ENCODE measurements around the gene SUFU.
"Not testable (repeated sequence)": the region's sequence is repeated elsewhere in the genome, so short reads cannot be mapped to it uniquely, and the experiment has no call there.

The SUFU gene

DNA sequence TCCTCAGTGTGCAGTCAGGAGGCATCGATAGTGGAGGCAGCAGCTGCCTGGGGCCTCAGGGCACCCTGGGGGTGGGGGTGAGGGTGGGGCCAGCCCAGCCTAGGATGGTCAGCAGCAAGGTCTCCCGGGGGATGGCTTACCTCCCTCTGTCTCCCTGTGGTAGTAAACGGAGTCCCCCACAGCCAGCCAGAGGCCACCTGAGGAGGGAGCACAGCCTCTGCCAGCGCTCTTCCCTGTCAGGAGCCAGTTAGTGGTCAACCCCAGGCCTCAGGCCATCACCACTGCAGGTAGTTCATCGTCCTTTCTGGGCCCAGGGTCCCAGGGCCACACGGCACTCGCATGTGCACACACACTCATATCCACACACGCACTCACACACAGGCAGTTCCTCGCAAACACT lies 23.4 kb upstream of the SUFU start:
- DNase-seq (ENCODE audit: low read depth): no peak

DNA sequence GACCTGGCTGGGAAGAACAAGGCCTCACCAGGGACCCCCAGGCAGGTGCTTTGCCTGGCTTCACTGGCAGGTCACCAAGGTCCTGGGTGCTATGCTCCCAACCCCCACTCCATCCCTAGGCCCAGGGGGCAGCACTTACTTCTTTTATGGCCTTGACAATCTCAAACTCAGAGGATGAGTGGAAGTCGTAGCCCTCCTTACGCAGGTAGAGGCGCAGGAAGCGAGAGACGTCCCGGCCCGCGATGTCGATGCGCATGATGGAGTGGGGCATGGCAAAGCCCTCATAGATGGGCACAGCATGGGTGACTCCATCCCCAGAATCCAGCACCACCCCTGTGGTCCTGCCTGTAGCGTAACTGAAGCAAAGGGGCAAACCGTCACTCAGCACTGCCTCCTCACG lies 19.8 kb upstream of the SUFU start:
- DNase-seq (ENCODE audit: low read depth): no peak

DNA sequence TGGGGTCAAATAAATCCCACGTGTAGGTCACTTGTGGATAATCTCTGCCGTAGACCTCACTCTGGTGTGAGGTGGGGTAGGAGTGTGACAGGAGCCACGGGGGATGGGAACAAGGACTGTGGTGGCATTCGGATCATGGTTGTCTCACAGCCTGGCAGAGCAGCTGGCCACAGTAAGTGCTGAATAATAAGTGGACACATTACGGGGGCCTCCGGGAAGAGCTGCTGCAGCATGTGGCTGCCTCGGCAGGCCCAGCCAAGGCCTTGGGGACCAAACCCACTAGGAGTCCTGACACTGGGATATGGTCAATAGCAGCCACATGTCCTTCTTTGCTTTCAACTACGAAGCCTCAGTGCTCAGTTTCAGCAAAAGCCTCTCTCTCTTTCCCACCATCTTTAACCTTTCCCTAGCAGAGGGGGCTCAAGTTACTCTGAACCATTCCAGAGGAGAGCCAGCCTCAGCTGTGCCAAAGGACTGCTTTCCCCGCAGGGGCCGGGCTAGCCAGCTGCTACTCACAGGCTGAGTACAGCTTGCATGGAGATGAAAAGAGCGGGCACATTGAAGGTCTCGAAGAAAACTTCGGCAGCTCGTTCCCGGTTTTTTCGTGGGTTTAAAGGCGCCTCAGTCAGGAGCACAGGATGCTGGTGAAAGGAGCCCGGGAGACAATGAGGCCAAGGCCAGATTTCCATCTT lies 18.5 kb upstream of the SUFU start:
- DNase-seq (ENCODE audit: low read depth): no peak

DNA sequence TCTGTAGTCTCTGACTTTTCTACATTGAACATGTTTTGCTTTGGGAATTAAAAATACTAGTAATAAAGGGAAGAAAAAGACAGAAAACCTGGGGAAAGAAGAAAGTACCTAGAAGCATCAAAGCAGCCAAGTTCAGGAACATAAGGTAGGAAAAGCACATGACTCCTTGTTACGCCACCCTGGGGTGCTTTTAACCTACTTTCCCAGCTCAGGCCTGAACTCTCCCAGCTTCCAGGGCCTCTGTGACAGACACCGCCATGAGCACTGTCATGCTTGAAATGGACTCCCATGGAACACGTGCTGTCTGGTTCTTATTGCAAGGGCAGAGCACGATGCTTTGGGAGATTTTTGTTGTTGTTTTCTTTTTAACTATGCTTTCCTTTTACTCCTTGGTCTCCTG lies 12.6 kb upstream of the SUFU start:
- no peak for DNase-seq (ENCODE audit: low read depth)

DNA sequence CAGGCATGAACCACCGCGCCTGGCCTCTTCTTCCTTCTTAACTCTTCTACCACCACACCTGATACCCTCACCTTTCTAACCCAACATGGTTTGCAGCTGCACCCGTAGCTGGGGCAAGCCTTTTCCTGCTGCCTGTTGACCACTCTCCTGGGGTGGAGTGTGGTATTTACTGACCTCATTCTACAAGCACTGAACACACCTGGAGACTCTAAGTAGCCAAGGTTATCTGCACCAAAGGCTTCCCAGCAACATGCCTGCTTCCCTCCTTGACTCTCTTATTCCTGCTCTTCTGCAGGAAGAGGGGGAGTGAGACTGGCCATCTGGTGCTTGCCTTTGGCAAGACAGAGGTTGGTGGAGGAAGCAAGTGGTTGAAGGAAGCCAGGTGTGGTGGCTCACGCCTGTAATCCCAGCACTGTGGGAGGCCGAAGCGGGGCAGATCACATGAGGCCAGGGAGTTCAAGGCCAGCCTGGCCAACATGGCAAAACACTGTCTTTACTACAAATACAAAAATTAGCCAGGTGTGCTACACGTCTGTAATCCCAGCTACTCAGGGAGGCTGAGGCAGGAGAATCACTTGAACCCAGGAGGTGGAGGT lies 11.3 kb upstream of the SUFU start:
- no peak for DNase-seq (ENCODE audit: low read depth)

DNA sequence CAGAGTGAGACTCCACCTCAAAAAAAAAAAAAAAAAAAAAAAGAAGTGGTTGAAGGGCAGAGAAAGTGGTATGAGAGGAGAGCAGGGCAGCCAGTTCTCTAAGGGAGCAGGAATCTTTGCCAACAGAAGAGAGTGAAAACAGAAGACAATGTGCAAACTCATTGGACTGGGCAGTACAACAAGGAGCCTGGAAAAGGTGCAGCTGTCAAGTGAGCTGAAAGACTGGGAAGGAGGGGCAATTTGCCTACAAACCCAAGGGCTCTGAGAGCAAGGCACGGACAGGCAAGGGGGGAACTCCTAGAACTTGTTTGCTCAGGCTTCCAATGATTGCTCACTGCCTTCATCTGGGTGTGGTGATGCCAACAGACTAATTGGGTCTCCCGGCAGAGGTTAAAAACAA lies 10.8 kb upstream of the SUFU start:
- DNase-seq (ENCODE audit: low read depth): no peak

DNA sequence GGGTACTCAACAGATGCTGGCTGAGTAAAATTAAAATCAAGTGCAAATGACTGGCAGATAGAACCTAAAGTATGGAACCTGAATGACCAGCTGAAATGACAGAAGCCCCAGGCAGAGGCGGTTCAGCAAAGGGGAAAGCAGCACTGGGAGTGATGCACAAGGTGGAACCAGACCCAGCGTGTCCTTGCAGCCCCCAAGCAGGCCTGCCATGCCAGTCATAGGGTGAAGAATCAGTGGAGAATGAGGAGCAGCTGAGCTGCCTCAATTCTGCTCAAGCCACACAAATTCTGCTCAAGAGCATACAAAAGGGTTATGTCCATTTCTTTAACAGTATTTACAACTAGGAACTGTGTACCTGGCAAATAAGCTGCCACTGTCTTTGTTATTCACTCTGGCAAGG lies 10.0 kb upstream of the SUFU start:
- no peak for DNase-seq (ENCODE audit: low read depth)

DNA sequence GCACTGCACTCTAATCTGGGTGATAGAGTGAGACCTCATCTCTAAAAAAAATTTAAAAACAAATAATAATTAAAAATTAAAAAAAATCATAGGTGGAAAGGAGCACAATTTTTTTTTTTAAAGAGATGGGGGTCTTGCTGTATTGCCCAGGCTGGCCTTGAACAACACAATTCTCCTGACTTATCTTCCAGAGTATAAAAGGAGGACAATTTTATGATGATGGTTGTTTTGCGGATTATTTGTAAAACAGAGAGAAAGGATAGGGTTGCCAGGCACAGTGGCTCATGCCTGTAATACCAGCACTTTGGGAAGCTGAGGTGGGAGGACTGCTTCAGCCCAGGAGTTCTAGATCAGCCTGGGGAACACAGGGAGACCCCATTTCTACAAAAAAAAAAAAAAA lies 6.2 kb upstream of the SUFU start:
- DNase-seq (ENCODE audit: low read depth): no peak

DNA sequence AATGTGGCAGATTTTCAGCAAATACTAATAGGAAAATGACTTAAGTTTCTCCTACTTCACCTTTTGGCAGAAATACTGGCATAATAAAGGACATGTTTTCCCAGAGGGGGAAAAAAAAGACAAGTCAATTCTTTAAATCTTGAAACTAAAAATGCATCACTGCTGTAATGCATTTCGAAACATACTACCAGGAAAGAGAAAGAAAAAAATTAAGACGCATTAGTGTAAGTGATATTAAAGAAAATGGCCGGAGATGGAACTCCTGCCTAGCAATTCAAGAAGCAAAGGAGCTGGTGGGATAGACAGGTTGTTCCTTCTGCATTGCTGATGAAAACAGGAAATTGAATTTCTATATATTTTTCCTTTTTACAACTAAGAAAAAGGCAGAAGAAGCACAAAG lies 4.4 kb upstream of the SUFU start:
- DNase-seq (ENCODE audit: low read depth): no peak

DNA sequence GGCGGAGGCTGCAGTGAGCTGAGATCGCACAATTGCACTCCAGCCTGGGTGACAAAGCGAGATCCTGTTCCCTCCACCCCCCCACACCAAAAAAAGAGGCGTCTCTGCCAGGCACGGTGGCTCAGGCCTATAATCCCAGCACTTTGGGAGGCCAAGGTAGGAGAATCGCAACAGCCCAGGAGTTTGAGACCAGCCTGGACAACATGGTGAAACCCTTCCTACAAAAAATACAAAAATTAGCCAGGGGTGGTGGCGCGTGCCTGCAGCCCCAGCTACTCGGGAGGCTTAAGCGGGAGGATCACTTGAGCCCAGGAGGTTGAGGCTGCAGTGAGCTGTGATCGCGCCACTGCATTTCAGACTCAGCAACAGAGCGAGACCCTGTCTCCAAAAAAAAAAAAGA lies 3.1 kb upstream of the SUFU start:
- not testable (repeated sequence) for DNase-seq (ENCODE audit: low read depth)

DNA sequence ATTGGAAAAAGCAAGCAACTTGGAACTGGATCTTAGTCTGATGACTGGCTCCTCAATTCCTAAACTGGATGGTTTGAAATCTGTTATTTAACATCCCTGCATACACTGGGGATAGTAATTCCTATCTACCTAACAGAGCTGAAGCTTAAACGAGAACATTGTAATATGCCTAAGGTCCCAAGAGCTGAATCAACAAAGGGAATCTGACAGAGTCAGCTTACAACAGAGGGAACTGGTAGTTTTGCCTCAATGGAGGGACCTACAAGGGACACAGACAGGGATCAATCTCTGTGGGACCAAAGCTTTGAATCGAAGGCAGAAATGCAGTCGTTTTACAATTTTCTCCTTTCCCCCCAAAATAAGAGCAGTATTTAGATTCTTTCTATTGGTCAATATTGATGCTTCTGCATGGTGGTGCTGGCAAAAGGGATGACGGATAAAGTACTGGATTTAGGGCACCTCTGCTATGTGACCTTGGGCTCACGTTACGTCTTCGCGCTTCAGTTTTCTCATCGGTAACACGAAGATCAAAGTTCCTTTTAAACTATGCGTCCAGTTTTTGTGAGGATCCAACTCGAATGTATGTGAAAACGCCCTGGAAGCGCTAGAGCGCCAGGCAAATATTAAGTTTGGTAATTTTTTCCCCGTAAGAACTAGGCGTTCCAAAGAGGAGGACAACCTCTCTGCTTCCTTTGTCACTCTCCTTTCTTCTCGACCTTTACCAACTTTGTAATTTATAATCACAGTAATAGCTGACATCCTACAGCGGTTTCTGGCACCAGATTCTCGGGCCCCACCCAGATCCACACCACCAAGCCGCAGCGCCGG lies 2.4 kb upstream of the SUFU start:
- no peak for DNase-seq (ENCODE audit: low read depth)

DNA sequence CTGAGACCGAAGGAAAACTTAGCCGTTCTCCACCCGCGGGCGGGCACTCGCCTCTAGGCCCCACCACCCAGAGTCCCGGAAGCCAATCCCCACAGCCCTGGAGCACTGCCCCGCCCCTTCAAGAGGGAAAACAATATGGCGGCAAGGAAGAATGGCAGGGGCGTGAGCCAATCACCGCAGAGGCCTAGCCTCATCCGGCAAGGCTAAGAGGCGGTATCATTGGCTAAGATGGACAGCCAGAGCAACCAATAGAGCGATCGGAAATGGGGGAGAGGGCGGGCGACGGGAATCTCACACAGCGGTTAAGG lies 1.8 kb upstream of the SUFU start:
- peak; percentile 99 for DNase-seq (ENCODE audit: low read depth)

DNA sequence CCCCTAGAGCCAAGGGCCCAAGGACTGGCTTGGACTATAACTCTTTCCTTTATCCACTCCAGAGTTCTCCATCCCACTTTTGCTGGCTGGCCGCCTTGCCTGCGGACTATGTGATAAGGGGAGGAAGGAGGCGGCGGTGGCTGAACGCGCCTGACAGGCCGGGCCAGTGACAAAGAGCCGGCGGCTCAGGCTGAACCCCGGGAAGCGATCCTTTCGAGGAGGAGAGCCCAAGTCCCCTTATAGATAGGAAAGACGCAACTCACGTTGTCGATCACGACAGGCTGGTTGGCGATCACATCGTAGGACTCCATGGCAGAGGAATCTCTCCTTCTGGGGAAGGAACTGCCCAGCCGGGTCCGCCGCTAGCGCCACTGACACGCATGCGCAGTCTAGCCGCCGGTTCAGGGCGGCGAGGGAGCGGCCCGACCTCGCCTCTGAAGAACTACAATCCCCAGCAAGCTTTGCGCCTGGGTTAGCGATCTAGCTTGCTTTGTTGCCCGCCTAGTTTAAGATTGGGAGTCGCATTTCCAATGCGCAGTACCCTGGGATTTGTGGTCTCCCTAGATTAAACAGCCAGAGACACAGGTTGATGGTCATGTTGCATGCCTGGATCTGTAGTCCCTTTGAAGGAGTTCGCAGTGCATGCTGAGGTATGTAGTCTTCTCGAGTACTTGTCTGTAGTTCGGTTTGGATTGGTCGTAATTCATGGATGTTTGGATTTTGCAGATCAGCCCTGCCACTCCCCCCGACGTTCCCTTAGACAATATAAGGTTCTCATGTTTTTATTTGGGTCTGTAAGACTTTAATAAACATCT lies 1.2 kb upstream of the SUFU start, which contains the start of gene ACTR1A:
ACTR1A (minus strand) TSS at position 376 of the 815 bp plus-strand sequence; CDS start at position 311, 65 bp downstream.
- DNase-seq (ENCODE audit: low read depth): peak; percentile 92

DNA sequence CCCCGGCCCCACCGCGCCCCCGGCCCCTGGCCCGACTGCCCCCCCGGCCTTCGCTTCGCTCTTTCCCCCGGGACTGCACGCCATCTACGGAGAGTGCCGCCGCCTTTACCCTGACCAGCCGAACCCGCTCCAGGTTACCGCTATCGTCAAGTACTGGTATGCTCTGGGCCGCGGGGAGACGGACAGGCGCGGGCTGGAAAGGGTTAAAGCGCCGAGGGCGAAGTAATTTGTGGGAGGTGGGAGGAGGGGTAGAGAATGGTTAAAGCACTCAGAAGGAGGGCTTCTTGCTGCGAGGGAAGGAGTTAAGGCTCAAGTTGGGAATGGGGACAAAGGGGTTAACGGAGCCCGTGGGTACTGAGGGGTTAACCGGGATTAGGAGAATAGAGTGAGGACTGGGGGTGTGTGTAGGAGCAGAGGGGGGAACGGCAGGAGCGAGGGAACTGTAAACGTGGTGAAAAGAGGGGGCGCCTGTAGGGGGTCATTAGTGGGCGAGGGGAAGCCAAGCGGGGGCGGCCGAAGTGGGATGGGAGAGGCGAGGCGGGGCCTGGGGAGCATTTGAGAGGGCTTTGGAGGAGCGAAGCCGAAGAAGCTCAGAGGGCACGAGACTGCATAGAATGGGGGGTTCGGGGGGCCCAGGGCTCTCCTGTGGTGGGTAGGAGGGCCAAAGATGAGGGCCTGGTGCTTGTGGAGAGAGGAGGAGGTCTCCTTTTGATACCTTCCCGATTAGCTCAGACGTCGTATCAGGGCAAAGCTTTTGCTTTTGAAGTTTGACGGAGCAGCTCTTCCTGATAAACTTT lies 605 bp downstream of the SUFU start:
- peak; percentile 6 for DNase-seq (ENCODE audit: low read depth)

DNA sequence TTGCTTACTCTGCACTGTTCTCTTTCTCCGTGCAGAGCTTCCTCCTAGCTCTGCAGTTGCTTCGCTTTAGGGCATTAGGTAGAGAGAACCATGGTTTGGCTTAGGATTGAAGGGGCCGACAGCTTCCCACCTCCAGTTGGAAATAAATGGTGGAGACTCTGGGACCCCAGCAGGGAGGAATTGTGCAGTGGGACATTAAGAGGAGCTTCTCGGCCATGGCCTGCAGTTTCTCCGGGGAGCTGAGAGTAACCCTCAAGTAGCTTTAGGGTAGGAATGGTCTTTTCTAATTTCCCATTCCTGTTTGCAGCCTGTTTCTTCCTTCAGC lies 1.2 kb downstream of the SUFU start:
- DNase-seq (ENCODE audit: low read depth): no peak

DNA sequence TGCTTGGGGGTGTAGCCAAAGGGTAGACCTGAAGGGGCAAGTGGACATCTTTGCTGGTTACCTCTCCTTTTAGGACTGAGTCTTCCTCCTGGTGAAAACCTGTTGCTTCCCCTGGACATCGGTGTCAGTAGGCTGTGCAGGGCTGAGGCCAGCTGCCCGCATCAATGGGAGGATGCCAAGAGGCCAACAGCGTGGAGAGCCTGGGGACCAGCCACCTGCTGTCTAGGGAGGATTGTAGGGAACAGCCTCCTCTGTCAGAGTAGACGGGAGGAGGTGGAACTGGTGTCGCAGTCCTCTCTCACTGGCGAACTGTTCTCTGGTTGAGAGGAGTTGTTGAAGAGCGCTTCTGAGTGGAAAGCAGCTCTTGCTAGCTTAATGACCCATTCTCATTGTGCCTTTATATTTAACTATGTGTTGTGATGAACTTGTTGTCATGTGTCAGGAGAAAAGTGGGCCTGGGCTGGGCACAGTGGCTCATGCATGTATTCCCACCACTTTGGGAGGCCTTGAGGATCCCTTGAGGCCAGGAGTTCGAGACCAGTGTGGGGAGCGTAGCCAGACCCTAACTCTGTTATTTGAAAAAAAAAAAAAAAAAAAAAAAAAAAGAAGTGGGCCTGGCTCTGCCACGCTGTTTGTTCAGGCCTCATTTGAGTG lies 1.8 kb downstream of the SUFU start:
- no peak for DNase-seq (ENCODE audit: low read depth)

DNA sequence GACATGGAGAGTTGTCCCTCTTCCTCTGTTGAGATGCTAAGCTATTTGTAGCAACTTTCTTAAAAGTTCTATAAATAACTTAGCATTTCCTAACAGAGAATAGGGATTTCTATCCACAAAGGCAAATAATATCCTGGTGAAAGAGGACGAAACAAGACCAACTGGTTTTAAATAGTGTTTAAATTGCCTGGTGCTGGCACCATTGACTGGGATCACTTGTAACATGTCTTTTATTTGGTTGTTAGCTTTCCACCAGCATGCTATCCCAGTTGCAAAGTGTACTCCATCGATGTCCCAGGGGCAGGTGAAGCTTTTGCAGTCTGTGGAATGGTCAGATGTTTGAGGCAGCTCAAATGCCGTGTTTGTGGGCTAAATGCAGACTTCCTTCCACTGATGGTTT lies 3.7 kb downstream of the SUFU start:
- DNase-seq (ENCODE audit: low read depth): no peak

DNA sequence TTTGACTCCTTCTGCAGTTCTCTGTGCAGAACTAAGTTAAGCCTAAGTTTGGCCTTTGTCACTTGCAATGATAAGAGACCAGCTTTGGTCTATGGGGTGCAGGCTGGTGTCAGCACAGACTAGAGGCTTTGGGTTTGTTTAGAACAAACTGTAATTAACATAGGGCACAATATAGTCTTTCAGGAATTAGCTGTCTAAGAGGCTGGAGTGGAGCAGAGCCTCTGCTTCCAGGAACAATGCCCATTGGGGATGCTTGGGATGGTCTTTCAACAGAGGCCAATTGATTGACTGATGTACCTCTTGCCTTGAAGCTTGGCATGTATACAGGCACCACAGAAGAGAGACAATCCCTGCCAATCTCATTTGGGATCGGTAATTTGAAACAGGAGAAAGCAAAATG lies 4.7 kb downstream of the SUFU start:
- no peak for DNase-seq (ENCODE audit: low read depth)

DNA sequence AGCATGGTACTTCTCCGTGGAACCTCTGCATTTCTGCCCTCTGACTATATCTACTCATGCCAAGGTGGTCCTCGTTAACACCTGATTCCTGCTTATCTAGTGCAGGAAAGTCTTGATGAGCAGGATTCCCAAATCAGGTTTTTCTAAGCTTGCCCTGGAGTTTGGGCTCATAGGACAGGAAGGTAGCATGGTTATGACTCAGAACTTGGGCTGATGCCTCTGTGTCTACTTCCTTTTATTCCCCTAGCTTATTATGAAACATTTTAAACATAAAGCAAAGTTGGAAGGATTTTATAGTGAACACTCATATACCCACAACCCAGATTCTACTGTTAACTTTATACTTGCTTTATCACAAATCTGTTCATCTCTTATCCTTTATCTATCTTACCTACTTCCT lies 5.6 kb downstream of the SUFU start:
- no peak for DNase-seq (ENCODE audit: low read depth)

DNA sequence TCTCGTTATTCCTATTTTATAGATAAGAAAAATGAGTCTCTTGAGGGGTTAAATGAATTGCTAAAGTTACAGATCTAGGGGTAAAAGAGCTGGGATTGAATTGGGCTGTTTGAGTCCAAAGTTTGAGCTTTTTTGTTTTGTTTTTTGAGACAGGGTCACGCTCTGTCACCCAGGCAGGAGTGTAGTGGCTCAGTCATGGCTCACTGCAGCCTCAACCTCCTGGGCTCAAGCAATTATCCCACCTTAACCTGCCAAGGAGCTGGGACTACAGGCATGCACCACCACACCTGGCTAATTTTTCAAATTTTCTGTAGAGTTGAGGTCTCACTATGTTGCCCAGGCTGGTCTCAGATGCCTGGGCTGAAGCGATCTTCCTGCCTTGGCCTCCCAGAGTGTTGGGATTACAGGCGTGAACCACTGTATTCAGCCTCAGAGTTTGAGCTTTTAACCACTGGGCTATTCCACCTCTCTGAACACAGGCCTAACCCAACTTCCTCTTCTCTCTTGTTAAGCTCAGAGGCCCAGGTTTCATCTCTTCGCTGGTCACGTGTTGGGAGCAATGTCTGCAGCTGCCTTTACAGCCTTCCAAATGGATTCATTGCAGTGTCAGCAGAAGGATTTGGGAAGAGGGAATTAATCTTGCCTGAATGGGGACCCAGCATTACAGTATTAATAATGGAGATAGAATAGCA lies 8.0 kb downstream of the SUFU start:
- no peak for DNase-seq (ENCODE audit: low read depth)

All from activated T-cell treated with anti-CD3 and anti-CD28 coated beads for 24 hours (primary cell).